GM21529 (cell line): ENCODE measurements around the gene SSC5D.
"Not testable (repeated sequence)": the region's sequence is repeated elsewhere in the genome, so short reads cannot be mapped to it uniquely, and the experiment has no call there.

Experiments
- ATAC-seq: cut with Tn5 transposase; IDR thresholded peaks from one replicate; pipeline ENCODE4 v1.9.1; 2021; ENCODE audit not compliant: unreplicated experiment

SSC5D gene

DNA sequence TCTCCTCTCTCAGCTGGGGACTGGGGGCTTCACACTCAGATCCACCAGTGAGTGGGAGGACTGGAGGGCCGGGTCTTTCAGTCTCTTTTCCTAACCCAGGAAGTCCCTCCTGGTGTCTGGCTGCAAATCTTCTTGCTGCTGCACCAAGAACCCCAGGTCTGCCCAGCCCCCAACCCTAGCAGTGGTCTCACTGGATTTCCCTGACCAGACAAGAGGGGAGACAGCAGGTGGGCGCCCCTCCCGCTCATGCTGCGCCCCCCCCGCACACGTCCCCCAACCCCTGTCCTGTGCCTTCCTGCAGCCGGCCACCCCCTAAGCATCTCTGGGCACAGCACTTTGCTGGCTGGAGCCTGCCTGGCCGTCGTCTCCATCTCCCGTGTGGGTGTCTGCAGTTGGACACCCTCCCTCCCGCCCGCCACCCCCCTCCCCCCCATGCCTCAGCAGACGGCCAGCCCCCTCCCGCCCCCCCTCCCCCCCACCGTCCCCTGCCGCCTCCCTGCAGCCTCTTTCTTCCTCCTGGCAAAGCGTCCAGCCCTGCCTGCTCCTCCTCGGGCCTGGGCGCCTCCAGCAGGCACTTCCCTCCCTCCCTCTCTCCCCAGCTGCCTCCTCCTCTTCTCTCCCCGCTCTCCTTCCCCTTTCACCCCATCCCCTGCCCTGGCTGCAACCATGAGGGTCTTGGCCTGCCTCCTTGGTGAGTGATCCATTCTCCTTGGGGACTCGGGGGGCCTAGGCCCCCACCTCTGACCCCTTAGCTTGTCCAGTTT, at the start of gene SSC5D:
Gene SSC5D (plus strand): TSS at position 513 of the 764 bp plus-strand sequence. CDS start 154 bp downstream, at position 667.
- no peak for ATAC-seq

DNA sequence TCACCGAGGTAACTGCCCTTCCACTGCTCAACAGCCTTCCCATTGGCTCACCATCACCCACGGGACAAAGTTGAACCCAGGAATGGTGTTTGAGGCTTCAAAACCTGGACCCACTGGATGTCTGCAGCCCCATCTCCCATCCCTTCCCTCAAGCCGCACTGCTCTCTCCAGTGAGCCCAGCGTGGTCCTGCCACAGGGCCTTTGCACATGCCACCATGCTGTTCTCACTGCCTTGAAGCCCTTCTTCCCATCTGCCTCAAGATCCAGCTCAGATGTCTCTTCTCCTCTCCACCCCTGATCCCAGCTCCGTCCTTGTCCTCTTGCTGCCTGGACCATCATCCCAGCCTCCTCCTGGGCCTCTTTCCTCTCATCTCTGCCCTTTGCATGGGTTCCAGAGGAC, 49.2 kb upstream of the SSC5D start:
- ATAC-seq: no peak

DNA sequence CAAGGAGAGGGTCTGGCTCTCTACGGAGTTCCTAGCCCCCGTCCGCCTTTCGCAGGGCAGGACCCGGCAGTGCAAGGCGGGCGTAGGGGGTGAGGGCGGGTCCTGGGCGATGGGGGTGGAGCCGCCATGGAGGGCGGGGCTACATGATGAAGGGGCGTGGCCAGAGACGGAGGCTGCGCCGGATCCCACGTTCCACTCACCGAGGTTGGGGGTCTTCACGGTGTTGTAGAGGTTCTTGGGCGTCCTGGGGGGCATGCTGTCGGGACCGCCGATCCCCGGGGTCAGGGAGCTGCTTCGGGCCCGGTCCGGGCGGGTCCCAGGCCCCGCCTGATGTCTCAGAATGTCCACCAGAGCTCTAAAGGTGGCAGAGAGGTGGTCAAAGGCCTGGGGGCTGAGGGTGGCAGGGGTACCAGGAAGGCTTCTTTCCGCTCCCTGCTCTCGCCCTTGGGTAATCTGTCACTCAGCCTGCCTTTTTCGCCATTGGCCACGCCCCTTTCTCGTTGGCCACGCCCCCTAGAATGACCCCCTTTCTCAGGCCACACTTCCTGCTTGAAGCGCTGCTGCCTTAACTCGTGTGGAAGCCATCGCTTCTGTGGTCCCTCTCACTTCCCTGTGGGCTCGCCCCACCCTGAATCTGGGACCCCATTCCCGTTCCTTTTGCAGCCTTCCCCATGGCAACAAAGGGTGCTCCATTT, 47.7 kb upstream of the SSC5D start:
- ATAC-seq: no peak

- ATAC-seq: no peak
Observed at GRCh38 chr19:55441319-55441691, 46.9 kb upstream of the SSC5D start.

DNA sequence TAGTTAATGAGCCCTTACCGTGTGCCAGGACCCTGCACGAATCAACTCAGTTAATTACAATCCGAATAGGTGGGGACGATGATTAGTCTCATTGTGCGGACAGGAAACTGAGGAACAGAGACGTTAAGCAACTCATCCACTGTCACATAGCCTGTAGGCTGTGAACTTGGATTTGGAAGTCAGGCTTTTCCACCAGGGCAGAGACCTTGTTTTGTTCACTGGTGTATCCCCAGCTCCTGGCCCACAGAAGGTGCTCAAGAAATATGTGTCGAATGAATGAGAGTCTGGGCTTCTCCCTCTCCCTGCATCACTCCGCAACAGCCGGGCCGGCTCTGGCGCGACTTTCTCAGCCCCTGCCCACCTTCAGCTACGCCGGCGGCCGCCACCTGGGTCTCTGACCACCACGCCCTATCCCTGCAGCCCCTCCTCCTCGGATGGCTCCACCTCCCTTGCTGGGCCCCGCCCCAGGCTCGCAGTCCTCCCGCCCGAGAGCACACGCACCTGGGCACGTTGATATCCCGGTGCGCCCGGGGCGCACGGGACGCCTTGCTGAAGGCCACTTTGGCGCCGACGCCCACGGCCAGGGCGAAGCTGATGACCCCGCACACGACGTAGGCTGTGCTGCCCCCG, 46.4 kb upstream of the SSC5D start:
- ATAC-seq: no peak

- ATAC-seq: no peak
Observed at GRCh38 chr19:55442372-55442961, 45.8 kb upstream of the SSC5D start.

GRCh38 chr19:55443045-55443823, 45.0 kb upstream of the SSC5D start, which contains the start of gene SHISA7:
TSS of gene SHISA7 (minus strand) at chr19:55443300. CDS start at chr19:55442863, 437 bp downstream.
- no peak for ATAC-seq

- ATAC-seq: no peak
Observed at GRCh38 chr19:55443824-55444480, 44.3 kb upstream of the SSC5D start.

- ATAC-seq: no peak
Observed at GRCh38 chr19:55444646-55445045, 43.6 kb upstream of the SSC5D start.

DNA sequence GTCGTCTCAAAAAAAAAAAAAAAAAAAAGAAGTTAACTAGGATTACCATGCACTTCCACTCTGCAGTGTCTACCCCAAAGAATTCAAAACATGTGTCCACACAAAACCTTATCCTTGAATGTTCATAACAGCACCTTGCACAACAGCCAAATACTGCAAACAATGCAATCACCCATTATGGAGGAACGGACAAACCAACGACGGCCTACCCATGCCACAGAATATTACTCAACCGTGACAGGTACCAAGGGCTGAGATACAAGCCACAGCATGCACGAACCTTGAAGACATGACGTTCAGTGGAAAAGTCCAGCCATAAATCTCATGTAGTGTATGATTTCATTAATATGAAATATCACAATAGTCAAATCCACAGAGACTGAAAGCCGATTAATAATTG, 42.2 kb upstream of the SSC5D start:
- ATAC-seq: no peak

- ATAC-seq: no peak
Observed at GRCh38 chr19:55447421-55448174, 40.6 kb upstream of the SSC5D start.

GRCh38 chr19:55448175-55448490, 40.1 kb upstream of the SSC5D start:
- ATAC-seq: not testable (repeated sequence)

- no peak for ATAC-seq
Observed at GRCh38 chr19:55449469-55449868, 38.8 kb upstream of the SSC5D start.

- ATAC-seq: no peak
Observed at GRCh38 chr19:55451163-55451964, 36.9 kb upstream of the SSC5D start.

DNA sequence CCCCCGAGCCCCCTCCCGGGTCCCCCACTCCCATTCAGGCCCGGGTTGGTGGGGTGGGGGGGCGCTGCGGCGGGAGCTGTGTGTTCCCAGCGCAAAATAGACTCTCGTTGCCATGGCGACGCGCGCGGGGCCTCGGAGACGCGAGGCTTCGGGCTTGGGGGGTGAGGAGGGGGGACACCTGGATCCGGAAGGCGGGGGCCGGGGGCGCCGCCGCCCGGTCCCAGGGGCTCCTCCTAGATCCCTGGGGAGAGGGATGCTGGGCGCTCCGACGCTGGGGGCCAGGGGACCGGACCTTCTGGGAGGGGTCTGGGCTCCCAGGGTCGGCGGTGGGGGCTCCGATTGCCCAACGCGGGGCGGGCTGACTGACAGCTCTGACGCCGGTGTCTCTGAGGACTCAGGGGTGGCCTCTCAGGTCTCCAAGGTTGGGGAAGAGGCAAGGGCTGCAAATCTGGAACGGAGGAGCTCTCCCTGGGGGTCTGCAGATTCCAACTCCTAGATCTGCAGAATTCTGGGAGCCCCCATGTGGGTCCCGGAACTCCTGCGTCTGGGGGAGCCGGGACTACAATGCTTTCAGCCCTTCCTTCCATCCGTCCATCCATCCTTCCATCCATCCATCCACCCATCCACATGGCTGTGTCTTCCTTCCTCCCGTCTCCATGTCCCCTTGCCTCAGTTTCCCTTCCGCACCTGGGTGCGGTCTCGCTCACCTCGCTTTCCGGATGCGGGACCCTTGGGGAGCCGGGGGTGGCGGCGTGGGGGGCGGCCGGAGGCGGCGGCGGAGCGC, 36.1 kb upstream of the SSC5D start:
- ATAC-seq: no peak

DNA sequence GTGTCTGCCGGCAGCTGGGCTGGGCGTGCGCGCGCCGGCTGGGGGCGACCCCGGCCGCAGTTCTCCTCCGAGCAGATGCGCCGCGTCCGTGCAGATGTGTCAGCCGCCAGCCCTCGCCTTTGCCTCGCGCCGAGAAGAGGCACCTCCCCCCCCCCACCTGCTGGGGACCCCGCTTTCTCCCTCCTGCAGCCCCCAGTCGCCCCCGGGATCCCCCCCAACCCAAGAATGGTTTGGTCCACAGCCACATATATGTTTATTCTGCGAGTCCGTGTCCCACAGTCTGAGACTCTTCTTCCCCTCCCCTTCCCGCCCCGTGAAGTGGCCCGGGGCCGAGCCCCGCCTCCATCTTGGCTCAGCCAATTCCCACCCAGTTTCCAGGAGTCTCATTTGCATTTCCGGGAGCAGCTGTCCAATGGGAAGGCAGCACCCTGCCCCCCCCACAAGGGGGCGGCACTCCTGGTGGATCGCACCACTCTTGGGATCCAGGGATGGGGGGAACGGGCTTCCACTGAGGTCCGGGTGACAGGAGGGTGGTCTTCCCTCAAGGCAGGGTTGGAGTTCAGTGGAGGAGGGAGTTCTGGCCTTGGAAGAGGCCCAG, 35.4 kb upstream of the SSC5D start:
- ATAC-seq: no peak

- no peak for ATAC-seq
Observed at GRCh38 chr19:55453511-55454260, 34.5 kb upstream of the SSC5D start.
